ENCODE results near the gene BRMS1.
A peak's percentile ranks its signal among the peaks of the same experiment; 100 is the strongest.
"Not testable (repeated sequence)": the region's sequence is repeated elsewhere in the genome, so short reads cannot be mapped to it uniquely, and the experiment has no call there.

Gene BRMS1

DNA sequence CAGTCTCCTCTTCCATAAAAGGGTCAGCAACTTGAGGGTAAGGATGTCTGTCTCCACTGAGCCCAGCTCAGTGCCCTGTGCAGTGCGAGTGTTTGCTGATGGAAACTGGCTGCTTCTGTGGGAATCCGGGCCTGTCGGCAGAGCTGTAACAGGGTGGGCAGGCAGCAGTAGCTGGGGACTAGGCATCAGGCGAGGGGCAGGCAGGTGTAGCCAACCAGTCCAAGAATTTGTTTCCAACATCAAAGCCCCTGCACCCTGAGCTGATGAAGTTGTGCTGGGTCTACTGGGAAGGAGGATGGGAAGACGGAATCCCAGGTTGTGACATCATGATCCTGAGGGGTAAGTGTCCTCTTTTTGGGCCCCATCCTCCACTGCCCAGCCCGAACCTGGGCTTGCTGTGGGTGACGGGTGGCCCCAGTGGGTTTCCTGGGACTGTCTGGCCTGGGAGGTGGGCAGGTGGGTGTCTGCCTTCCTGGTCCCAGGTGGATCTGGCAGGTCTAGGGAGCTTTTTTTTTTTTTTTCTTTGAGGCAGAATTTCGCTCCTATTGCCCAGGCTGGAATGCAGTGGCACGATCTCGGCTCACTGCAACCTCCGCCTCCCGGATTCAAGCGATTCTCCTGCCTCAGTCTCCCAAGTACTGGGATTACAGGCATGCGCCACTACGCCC lies 15.6 kb upstream of the BRMS1 start:
- peak overlapping the region; percentile 46 for H3K27ac ChIP-seq
- TF ChIP-seq, protein P1, sequence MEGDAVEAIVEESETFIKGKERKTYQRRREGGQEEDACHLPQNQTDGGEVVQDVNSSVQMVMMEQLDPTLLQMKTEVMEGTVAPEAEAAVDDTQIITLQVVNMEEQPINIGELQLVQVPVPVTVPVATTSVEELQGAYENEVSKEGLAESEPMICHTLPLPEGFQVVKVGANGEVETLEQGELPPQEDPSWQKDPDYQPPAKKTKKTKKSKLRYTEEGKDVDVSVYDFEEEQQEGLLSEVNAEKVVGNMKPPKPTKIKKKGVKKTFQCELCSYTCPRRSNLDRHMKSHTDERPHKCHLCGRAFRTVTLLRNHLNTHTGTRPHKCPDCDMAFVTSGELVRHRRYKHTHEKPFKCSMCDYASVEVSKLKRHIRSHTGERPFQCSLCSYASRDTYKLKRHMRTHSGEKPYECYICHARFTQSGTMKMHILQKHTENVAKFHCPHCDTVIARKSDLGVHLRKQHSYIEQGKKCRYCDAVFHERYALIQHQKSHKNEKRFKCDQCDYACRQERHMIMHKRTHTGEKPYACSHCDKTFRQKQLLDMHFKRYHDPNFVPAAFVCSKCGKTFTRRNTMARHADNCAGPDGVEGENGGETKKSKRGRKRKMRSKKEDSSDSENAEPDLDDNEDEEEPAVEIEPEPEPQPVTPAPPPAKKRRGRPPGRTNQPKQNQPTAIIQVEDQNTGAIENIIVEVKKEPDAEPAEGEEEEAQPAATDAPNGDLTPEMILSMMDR (IDR thresholded peaks at IDR 0.05), result no peak
- no peak for TF ChIP-seq ZFX (IDR thresholded peaks at IDR 0.05; ENCODE audit: borderline replicate concordance)

DNA sequence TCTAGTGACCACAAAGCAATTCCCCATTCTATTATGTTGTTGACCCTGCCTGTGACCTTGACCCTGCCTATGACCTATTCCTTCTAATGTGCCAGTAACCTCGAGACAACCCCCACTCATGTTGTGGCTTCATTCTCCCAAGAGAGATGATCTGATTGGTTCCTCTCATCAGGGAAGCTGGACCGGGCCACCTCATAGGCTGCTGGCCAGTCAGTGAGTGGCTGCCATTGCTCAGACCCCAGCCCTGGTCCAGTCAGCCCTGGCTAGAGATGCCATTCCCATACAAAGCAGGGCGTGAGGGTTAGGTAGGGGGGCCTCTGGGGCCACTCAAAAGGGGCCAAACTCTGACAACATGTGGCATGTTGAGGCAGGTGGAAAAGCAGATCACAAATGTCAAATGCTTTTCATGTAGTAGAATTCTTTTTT lies 14.8 kb upstream of the BRMS1 start:
- TF ChIP-seq, protein P1 (IDR thresholded peaks at IDR 0.05), result no peak
- no peak for TF ChIP-seq ZFX (IDR thresholded peaks at IDR 0.05; ENCODE audit: borderline replicate concordance)
- H3K27ac ChIP-seq, result peak overlapping the region; percentile 46; the same call in 1 of the 2 replicates

DNA sequence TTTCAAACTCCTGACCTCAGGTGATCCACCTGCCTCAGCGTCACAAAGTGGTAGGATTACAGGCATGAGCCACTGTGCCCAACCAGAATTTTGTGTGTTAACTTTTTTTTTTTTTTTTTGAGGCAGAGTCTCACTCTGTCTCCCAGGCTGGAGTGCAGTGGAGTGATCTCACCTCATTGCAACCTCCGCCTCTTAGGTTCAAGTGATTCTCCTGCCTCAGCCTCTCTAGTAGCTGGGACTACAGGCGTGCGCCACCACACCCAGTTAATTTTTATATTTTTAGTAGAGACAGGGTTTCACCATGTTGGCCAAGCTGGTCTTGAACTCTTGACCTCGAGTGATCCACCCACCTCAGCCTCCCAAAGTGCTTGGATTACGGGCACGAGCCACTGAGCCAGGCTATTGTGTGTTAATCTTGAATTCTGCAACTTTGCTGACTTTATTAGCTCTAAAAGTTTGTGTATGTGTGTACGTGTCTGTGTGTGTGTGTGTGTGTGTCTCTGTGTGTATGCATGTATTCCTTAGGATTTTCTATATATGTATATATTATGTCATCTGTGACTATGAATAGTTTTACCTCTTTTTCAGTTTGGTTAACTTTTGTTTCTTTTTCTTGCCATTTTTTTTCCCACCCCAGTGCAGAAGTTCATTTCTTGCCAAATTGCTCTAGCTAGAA lies 5.8 kb upstream of the BRMS1 start:
- H3K27ac ChIP-seq, result not testable (repeated sequence)

DNA sequence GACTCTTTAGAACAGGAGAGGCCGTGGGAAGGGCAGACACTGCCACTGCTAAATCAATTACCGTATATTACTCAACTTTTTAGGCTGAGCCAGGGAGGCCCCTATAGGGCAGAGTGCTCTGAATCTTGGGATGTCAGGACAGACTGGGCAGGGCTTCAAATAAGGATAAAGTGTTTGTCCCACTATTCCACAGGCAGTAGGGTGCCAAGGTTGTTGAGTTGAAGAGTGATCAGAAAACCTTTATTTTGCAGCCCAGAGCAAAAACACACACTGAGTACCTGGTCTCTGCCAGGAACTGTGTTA lies 4.1 kb upstream of the BRMS1 start:
- no peak for TF ChIP-seq ZFX (IDR thresholded peaks at IDR 0.05; ENCODE audit: borderline replicate concordance)
- TF ChIP-seq, protein P1 (IDR thresholded peaks at IDR 0.05), result no peak
- peak overlapping the region; percentile 97; the same call in 1 of the 2 replicates for H3K27ac ChIP-seq

DNA sequence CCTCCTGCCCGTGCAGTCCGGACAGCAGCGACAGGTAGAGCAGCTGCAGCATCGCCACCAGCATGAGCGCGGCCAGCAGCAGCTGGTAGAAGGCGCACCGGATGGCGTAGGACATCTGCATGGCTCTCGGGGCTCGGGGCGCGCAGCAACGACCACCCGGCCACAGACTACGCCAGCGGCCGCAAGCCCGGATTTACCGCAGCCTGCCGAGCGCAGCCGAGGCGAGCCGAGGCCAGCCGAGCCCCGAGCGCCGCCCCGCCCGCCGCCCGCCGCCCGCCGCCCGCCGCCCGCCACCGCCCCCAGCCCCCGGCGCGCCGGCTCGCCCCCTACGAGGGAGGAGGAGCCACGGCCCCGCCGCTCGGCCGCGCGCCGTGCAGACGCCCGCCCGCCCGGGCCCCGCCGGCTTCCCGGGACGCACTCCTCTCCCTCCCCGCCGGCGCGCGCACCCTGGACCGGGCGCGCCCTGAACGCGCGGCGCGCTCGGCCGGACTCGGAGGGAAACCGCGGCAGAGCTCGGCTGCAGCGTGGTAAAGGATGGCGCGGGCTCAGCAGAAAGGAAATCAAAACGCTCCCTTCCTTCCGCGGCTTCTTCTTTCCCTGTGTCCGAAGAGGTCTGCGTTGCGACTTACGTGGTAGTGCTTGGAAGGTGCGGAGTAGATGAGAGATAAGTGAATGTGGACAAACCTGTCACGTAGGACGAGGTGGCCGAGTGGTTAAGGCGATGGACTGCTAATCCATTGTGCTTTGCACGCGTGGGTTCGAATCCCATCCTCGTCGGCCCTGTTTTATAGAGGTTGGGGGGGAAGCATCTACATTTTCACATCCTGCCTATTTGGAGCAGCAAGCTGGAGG lies 2.7 kb upstream of the BRMS1 start, which contains the start of gene B4GAT1:
Gene B4GAT1, minus strand, starts transcription at position 205 of the 852 bp plus-strand sequence. Its CDS starts 84 bp downstream, at position 121.
- TF ChIP-seq, protein P1 (IDR thresholded peaks at IDR 0.05), result no peak
- no peak for TF ChIP-seq ZFX (IDR thresholded peaks at IDR 0.05; ENCODE audit: borderline replicate concordance)
- peak within 1 kb of the TSS; percentile 97 for H3K27ac ChIP-seq

DNA sequence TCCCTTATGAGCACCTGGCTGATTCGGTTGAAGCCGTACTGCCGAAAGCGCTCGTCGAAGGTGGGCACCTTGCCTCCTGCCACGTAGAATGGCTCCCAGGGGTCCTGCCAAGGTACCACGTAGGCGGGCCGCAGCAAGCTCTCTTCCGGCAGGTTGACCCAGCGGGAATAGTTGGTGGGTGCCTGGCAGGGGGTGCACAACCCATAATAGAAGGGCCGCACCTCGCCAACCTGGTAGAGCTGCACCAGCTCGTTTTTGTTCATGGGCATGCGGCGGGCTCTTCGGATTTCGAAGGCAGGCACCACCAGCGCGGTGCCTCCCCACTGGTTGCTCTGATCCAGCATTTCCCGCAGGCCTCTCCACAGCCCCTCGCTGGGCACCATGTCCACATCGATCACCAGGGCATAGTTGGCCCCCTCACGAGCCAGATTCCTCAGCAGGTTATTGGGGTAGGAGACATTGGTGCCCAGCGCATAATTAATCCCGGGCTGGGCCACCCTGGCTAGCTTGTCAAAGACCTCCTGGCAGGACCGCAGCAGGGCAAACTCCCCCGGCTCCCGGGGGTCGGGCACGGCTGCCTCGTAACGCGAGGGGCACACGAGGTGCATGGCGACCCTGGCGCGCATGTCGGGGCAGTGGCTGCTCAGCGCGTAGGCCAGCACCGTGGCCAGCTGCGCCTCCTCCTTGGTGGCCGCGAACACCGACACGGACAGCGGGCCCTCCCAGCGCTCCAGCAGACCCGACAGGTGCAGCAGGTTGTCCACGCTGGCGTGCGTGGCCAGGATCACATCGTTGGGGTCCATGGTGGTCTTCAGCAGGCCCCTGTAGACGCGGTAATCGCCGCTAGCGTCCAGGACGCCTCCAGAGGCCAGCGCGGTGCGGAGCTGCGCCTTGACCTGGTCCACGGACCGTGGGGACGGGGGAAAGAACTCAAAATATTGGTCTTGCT lies 1.8 kb upstream of the BRMS1 start:
- peak overlapping the region; percentile 97 for H3K27ac ChIP-seq
- TF ChIP-seq, protein P1 (IDR thresholded peaks at IDR 0.05), result no peak
- TF ChIP-seq ZFX (IDR thresholded peaks at IDR 0.05; ENCODE audit: borderline replicate concordance), result no peak

DNA sequence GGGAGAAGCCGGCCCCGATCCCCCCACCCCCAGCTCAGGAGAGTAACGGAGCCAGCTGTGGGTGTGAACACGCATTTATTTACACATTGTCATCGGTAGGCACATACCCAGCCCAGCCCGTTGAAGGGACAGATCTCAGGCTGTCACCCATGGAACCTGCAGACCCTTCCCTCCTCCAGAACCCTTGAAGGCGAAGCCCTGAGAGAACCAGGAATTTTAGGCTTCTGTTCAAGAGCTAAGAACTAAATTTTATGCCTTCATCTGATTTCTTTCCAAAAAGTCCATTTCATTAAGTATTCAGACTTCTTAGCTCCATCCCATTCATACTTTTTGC lies 379 bp upstream of the BRMS1 start:
- TF ChIP-seq, protein P1 (IDR thresholded peaks at IDR 0.05), result no peak
- no peak for TF ChIP-seq ZFX (IDR thresholded peaks at IDR 0.05; ENCODE audit: borderline replicate concordance)
- H3K27ac ChIP-seq, result peak overlapping the region; percentile 97
